Esophagus mucosa (tissue), 1 donor: ENCODE results near the gene TDRKH. TPM values are rescaled to one million over a fixed set of nuclear protein-coding genes. Genes with fewer than 3 reads are reported as not detected.
"Not testable (repeated sequence)": the region's sequence is repeated elsewhere in the genome, so short reads cannot be mapped to it uniquely, and the experiment has no call there.

Experiments
- ATAC-seq: fragments of 200-7000 bp; cut with Tn5 transposase; one replicate; pipeline ENCODE4 v1.9.1; 2020
- total RNA-seq: library from RNA; stranded (reverse); gene quantifications from one replicate; pipeline ENCODE4 v1.2.4, GENCODE V29; 2023
- donor health status: DM: yes; HTN: yes; CAD: no.

TDRKH gene
- total RNA-seq, 1 donor from 2014 or later, result 2.2 TPM

DNA sequence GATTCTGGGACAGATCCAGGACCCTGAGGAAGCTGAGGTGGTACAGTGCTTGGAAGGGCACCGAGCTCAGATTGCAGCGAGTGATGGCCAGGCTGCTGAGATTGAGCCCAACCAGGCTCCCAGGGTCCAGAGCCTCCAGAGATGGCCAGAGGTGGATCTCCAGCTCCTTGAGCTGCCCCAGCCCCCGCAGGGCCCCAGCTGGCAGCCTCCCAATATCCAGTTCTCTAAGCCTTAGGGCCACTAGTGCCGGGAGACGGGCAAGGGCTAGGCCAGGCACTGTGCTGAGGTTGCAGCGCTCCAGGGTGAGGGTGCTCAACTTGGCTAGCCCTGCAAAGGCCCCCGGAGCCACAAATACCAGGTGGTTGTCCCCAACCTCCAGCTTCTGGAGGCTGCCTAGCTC lies 11.5 kb upstream of the TDRKH start:
- ATAC-seq, result no peak

- no peak for ATAC-seq
Observed at GRCh38 chr1:151801310-151801820, 11.1 kb upstream of the TDRKH start.

GRCh38 chr1:151800830-151801229 lies 10.5 kb upstream of the TDRKH start:
- no peak for ATAC-seq

DNA sequence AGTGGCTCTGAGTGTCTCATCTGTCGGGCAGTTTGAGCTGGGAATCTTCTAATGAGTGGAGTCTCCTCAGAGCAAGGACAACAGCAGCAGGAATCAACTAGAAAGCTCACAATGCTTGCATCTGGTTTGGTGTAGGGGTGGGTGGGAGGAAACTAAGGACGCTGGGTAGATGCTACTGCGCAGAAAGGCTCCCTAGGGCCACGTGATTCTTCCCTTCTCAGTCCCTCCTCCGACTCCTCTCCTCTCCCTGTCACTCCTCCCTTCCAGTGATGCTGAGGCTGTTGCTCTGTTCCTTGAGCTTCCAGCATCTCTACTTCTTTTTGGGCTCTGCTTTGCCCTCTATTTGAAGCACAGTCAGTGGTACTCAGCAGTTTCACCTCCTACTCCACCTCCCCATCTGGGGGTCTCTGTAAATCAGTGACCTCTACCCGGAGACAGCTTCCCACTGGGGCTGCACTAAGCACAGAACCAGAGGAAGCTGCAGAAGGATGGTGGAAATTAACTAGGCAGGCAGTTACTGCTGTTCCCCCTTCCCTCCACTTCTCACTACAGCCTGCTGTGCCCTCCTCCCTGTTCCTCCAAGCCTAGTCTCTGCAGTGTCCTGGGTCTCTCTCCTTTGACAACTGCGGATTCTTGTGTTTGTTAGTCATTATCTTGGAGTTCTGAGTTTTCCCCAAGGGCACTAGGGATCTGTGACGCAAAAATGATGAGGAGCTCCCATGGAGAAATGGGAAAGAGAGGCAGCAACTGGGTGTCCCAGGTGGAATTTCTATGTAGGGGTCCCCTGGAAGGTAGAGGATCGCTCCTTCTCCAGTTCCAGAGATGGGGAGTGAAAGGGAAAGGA lies 9.1 kb upstream of the TDRKH start:
- no peak for ATAC-seq

DNA sequence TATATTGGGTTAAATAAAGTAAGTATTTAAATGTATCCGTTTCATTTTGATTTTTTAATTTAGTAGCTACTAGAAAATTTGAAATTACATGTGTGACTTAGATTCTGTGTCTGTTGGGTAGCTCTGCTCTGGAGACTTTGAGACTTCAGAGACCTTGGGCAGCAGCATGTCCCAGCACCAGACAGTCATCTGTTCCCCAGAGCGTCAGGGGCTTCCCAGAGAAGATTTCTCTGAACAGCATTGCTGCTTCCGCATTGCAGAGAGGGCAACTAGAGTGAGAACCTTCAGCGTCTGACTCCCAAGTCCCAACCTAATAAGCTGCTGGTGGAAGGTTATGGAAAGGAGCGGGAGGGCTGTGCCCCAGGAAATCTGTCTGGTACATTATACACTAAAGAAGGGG lies 8.3 kb upstream of the TDRKH start:
- ATAC-seq, result no peak

GRCh38 chr1:151790940-151791651 lies 796 bp upstream of the TDRKH start:
- ATAC-seq, result no peak

DNA sequence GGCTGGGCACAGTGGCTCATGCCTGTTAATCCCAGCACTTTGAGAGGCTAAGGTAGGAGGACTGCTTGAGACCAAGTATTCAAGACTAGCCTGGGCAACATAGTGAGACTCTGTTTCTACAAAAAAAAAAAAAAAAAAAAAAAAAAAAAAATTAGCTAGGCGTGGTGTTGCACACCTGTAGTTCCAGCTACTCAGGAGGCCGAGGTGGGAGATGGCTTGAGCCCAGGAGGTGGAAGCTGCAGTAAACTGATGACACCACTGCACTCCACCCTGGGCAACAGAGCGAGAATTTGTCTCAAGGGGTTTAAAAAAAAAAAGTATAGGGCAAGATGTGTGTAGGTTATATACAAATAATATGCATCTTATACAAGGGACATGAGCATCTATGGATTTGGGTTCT lies 2.6 kb downstream of the TDRKH start:
- no peak for ATAC-seq

DNA sequence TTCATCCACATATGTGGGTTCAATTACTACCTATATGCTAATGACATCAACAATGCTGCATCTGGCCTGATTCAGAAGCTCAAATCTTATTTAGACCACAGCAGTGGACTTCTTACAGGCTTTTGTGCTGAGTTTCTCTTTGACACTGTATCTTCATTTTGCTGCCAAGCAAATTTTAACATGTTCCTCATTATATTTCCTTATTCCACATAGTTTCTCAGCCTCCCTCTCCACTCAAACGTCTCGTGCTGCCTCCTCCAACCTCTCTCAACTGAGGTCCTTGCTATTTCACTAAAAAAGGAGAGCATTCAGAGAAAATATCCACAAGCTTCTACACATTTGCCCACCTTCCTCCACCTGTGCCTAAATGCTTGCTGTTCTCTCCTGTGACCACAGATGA lies 6.5 kb downstream of the TDRKH start:
- ATAC-seq, result no peak

- ATAC-seq, result peak; percentile 45
Observed at GRCh38 chr1:151782741-151783140, 7.6 kb downstream of the TDRKH start.

DNA sequence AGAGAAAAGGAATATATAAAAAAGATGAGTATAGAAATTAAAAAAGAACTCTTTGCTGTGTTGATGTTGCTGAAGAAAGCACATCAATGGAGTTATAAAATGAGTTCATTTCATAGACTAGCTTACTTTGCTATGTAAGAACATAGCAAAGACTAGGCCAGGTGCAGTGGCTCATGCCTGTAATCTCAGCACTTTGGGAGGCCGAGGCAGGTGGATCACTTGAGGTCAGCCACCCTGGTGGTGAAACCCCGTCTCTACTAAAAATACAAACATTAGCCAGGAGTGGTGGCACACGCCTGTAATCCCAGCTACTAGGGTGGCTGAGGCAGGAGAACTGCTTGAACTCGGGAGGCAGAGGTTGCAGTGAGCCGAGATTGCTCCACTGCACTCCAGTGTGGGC lies 8.3 kb downstream of the TDRKH start:
- not testable (repeated sequence) for ATAC-seq

DNA sequence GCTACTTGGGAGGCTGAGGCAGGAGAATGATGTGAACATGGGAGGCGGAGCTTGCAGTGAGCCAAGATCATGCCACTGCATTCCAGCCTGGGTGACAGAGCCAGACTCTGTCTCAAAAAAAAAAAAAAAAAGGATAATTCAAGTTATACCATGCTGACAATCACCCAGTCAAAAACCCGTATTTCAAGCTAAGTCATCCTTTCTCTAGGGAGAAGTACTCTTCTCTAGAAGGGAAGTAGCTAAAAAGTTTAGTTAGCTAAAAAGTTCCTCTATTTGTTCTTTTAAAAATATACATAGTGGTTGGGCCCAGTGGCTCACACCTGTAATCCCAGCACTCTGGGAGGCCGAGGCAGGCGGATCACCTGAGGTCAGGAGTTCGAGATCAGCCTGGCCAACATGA lies 9.6 kb downstream of the TDRKH start:
- not testable (repeated sequence) for ATAC-seq

DNA sequence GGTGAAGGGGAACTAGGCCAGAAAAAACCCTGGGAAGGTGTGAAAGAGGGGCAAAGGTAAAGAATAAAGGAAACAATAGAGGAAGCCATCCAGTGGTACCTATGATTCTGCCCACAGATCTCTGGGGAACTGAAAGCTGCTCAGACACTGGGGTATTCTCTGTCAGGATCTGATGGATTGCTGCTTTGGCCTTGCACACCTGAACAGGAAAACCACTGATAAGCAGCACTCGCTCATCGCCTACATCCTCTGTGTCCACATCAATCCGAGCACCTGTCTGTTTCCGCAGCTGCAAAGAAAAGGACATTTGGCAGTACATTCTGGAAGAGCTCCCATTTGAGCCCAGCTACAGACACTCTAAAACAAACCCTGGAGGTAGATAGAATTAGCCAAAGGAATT lies 10.4 kb downstream of the TDRKH start:
- ATAC-seq, result no peak

DNA sequence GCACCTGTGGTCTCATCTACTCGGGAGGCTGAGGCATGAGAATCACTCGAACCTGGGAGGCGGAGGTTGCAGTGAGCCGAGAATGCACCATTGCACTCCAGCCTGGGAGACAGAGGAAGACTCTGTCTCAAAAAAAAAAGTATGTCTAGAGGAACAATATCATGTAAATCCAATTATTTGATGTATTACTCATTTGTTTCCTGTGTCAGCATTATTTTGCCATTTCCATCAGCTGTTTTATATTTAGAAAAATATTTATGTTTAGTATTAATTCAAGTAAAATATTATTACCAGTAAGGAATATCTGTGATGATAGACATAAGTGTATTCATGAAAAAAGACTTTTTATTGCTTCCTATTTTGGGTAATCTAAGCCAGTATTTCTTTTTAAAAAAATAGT lies 13.0 kb downstream of the TDRKH start:
- ATAC-seq, result no peak

GRCh38 chr1:151776665-151777062 lies 13.6 kb downstream of the TDRKH start:
- ATAC-seq, result no peak

GRCh38 chr1:151775894-151776664 lies 14.2 kb downstream of the TDRKH start:
- ATAC-seq, result no peak

DNA sequence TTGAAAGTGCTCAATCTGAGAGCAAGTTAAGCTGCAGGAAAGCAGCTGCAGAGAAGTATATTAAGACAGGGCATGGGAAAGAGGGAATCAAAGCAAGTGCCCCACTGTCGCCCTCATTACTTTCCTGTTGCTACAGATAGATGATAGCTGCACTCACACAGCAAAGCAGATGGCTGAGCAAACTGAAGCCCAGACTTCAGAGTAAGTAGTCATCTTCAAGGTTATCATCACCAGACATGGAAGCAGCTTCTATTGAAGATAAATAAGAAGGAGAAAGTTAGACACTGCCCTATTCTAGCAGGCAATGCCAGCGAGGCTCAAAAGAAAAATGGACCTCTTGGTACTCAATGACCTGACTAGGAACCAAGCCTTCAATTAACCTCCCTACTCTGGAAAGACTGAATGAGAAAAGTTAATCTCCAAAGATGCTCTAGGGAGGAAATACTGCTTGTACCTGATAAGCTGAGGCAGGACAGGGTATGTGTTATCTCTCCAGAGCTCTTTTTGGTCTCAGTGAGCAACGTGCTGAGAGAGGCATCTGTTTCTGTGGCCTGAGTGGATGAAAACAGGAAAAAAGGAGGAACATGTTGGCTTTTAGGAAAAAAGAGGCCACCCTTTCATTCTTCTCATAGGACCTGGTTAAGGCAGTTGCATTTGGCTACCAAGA lies 15.9 kb downstream of the TDRKH start:
- no peak for ATAC-seq

GRCh38 chr1:151773702-151774101 lies 16.6 kb downstream of the TDRKH start:
- peak; percentile 96 for ATAC-seq

DNA sequence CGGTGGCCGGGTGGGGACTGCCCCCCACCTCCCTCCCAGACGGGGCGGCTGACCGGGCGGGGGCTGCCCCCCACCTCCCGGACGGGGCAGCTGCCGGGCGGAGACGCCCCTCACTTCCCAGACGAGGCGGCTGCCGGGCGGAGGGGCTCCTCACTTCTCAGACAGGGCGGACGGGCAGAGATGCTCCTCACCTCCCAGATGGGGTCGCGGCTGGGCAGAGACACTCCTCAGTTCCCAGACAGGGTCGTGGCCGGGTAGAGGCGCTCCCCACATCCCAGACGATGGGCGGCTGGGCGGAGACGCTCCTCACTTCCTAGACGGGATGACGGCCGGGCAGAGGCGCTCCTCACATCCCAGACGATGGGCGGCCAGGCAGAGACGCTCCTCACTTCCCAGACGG lies 21.0 kb downstream of the TDRKH start:
- ATAC-seq, result not testable (repeated sequence)

- not testable (repeated sequence) for ATAC-seq
Observed at GRCh38 chr1:151768351-151769066, 21.8 kb downstream of the TDRKH start.

GRCh38 chr1:151763990-151764389 lies 26.3 kb downstream of the TDRKH start:
- no peak for ATAC-seq
